Hindlimb muscle (tissue), 1 donor: ENCODE results near the gene ETS1. TPM values are rescaled to one million over a fixed set of nuclear protein-coding genes. Genes with fewer than 3 reads are reported as not detected.
A peak's percentile ranks its signal among the peaks of the same experiment; 100 is the strongest.

Experiments
- DNase-seq: peaks from one replicate; pipeline ENCODE4 v3.0.0-alpha.2; 2013
- polyA plus RNA-seq: library from polyadenylated mRNA; unstranded; fragments of 120-200 nt; gene quantifications from one replicate; pipeline ENCODE4 v1.2.1, GENCODE V29; 2013; ENCODE audit not compliant: insufficient read length

Gene ETS1
- polyA plus RNA-seq, 1 donor, result 52.4 TPM

DNA sequence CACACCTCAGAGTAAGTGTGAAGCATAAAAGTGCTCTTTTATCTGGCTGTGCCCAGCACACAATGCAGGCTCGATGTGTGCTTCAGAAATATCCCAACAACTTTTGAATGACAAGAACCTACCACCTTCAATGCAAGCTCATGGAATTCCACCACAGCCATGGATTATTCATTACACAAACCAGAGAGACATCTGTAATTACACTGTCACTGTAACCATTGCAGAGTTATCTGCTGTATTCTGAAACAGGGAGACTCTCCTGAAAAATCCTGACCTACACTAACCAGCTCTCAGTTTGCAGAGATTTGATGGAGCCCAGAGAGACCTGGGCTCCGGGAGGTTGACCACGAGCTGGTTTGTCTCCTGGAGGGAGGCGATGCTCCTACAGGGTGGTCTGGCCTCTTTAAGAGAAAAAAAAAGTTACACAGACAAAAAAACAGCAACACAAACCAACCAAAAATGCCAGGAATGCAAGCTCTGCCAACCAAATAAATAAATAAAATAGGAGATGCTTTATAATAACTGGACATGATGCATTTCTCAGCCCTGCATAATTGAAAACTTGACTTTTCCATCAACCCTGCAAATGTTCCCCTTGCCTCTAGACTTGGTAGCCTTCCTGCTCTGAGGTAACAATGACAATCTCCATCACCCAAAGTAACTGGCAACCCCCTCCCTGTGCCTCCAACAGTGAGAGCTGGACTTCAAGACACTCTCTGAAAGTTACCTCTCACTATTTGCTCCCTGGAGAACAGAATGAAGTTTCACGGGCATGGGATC, 69.7 kb downstream of the ETS1 start:
- DNase-seq, result no peak

DNA sequence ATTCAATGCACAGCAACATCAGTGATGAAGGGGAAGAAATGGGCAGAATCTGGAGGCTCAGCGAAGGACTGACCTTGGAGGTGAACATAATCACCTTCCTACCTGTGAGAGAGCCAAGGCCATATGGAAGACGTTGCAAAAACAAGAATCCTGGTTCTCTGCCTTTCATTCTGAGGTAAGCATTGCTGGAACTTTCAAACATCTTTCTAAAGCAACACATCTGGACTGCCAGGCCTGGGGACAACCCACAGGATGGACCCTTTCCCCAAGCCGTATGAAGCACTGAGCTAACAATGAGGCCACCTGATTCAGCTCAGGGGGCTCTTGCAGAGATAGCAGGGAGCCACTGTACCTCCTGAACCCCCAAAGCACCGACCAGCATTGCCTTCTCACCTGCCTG, 70.5 kb downstream of the ETS1 start:
- no peak for DNase-seq

DNA sequence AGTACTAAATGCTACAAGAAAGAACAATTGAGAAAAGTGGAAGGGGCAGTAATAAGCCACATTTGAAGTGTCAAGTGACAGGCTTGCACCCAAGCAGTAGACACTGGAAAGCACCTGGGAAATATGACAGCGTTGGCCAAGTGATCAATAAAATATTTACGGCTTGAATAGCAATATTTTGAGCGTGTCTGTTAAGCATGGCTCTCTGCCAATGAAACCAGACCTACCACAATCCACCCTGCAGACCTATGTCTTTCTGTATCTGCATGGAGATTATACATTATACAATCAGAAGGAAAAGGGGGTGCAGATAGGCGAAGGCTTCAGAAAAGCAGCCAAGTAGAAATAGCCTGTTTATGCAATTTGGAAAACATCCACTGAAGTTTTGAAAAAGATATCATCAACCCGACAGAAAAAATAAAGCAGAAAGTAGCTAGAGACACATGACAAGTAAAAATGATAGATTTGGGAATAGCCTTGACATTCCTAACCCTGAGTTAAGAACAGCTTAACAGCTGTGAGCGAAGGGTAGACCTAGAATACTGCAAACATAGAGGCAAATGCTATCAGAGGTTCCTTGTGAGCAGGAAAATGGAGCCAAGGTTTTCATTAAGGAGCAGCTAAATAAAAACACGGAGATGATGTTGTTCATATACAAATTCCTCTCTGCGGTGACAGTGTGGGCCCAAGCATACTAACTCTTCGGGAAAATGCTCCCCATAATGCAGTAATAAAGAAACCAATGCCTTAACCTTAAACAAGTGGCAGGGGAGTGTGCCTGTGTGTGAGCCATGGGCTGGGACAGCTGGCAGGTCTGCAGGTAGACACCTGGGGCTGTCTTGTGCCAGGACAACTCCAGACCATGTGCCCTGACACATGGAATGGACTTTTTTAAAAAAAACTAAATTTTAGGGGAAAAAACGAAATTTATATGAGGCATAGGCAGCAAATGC, 71.3 kb downstream of the ETS1 start:
- DNase-seq, result no peak

DNA sequence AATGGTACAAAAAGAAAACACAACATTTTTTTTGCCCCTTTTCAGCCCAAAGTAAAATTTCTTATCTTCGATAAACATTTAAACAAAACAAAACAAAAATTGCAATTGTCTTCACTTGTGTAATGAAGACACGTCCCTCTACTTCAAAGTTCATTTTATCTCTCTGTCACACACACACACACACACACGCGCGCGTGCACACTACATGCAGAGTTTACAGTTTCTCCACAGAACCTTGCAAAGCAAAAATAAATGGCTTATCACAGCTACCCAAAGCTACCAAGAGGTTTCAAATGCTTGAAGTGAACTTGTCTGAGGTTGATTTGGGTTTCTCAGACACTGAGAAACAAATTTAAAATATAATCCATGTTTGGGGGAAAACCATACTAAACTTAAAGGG, 72.3 kb downstream of the ETS1 start:
- no peak for DNase-seq

DNA sequence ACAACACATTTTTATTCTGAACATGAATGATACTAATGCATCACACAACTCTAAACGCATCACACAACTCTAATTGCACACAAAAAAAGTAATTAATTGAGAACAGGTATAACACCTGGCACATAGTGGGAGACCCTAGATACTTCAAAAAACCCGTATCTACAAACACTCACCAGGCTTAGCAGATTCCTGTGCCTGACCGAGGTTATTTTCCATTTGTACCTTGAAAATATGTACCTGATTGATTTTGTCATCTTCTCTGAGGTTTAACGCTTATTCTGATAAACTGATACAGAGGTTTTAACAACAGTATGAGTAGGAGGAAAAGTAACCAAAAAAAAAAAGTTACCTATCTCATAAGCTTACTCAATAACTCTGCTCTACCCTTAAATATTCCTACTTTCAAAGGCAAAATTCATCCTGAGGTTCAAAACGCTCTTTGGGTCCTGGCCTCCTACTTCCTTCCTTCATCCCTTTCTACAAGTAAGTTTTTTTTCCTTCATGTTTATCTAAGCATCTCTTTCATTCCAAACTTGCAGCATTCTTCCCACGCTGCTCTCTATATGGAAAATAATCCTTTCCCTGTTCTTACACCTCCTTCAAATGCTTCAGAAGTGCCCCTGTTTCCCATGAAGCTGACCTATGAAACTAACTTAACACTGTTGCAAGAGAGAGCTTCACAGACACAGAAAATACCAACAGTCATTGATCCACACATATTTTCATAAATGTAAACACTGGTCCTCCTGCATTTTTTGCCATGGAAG, 73.3 kb downstream of the ETS1 start:
- DNase-seq, result no peak

DNA sequence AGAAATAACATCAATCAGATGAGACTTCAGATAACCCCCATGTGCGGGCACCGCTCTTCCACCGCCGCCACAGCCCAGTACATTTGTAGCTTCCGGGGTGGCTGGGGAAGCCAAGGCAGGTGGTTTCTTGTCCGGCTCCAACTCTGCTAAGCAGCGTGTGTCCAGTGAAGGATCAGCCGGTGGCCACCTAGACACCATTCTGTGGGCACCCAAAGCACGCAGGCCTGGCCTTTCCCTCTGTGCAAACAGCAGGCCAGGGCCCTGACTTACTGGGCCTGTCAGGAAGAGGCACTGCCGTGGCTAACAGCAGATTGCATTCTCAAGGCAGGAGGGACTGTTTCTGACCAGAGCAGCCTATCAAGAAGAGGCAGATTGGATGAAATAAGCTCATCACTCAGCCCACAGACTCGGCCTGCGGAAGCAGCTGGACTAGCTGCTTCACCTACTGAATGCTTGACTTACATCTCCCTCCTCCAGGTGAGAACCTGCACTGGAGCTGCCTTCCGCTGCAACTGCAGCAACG, 74.8 kb downstream of the ETS1 start:
- no peak for DNase-seq

DNA sequence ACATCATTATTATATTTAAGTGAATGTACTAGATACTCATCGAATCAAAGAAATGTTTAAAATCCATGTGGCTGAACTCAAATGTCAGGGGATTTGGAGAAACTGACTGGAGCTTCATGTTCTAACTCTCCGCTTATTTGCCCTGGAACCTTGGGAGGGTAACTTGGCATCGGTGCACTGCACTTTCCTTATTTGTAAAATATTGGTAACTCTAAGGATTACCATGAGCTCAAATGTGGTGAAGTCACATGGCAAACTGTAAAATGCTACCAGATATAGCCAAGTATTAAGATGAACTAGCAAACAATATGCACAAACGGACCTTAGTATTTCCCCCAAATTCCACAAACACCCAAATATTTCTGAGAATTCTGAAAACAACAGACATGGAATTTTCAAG, 75.6 kb downstream of the ETS1 start:
- no peak for DNase-seq

DNA sequence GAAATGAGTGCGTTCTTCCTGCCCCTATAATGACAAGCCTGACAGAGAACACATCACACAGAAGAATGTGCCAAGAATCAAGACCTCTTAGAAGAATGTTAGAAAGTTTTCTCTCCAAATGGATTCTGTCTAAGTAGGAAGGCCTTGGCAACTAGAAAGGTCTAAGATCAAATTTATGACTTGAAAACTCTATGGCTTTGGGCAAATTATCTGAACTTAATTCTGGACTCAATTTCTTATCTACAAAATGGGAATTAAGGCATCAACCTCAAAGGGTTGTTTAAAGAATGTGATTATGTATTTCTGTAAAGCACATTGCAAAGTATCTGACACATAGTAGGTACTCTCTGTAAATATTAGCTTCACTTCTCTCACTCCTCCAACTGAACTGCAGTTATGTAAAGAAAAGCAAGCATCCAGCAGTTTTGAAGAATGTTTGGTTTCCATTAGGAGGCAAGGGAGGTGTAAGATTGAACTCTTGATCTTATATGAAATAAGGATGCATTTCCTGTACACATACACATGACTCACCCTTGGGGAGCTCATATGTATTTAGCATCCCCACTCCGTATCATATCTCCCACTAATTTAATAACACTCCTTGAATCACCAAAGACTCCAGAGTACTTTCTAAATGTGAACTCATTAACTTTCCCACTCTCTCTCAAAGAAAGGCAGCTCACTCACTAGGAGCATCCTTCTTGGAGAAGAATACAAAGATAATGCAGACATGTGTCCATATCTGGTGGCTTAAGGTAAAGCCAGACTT, 77.6 kb downstream of the ETS1 start:
- no peak for DNase-seq

DNA sequence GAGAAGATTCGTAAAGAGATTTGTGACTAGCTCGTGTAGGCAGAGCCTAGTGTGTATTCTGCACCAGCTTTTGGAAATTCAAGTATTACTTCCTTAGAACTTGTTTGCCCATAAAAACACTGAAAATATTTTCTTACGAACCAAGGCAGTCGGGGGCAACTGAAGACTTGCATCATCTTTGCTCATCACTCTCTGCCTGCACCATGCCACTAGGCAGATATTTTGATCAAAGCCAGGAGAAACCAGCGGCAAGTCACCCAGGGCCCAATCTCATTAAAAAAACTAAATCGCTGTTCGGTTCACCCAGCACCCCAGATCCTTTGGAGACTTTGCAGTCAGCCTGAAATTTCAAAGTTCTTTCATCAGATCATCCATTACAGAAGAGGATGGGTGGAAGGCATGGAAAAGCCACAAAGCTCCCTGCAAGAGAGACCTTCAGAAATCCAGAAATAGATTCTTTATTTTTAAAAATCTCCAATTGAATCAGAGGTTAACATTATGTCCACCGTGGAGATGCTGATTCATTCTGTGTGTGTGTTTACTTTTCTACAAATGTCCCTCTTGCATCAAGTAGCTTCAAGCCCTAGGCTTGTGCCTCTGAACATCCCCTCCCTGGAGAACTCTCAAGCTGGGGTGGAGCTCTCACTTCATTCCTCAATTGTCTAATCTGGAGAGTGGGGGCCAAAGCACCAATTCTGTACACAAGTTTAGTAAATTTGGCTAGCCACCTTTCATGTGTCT, 78.4 kb downstream of the ETS1 start:
- no peak for DNase-seq

DNA sequence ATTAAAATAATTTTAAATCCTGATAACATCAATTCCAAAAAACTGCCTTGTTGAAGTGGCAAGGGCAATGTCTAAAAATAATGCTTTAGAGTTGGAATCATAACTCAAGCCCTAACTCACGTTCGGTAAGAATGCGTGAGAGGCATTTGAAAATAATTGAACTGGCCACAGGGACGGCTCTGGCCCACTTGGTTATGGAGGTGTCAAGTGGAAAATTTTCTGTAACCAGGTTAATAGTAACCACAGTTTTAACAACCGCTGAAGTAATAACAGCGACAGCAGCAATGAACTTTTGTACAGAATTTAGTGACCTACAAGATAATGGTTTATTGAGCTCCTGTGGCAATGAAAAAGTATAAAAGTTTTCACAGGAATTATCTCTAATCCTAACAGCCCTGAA, 79.4 kb downstream of the ETS1 start:
- DNase-seq, result no peak

DNA sequence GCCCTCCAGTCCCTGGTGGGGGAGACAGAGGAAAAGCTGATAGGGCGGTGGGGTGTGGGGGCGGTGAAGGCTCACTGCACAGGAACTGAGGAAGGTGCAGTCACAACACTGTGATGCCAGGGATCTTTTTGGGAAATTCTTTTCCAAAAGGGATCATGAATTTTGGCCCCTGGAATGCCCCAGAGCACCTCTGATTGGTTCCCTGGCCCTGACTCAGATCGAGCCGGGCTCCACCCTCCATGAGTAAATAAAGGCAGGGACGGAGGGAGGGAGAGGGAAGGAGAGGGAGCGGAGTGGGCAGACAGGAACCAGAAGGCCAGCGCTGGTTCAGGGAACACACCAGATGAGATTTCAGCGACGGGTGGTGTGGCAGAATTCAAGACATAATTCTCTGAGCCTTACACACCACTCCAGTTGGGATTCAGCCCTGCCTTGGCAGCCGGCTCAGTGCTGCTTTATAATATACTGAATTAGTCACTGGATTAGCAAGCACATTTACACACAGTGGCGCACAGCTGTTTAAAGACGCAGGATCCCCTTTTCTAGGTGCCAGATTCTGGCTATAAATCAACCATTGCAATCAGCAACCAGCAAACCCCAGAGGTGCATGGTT, 80.3 kb downstream of the ETS1 start:
- DNase-seq, result peak; percentile 77

DNA sequence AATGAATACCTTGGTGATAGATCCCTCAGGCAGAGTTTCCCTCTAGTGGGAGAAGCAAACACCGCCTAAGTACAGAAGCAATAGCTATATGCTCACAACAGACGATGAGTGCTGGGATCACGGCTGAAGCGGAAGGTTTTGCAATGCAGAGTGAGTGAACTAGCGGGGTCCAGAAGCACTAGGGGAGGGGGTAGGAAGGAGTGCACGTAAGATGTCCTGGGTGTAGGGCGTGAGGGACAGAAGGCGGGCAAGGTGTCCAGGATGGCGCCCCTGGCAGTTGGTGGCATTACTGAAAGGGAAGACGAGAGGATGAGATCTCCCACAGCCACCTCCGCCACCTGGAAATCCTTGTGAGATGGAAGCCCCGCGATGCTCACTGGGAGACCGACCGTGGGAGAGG, 81.0 kb downstream of the ETS1 start:
- no peak for DNase-seq

DNA sequence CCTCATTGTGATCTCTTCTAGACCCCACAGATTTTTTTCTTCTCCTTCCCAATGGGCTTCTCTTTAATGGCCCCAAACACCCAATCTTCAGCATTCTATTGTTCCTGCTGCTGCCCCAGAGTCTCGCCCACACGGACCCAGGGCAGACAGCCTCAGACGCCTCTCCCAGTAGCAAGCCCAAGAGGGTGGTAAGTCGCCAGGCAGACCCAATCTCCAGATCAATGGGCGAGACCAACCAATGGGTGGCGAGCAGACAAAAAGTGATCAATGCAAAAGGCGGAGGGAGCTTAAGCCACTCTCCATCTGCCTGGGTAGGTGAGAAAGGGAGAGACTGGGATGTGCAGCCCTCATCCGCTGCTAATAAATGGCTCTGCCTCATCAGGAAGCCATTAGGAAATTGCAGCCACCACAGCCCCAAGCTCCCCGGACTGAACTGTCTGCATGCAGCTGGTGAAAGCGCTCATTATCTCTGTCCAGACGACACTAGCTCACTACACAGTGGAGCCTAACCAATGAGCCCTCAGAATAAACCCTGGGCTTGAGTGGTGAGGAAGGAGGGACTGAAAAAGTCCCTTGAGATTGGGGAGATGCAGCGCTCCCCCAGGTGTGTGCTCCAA, 81.8 kb downstream of the ETS1 start:
- DNase-seq, result no peak

DNA sequence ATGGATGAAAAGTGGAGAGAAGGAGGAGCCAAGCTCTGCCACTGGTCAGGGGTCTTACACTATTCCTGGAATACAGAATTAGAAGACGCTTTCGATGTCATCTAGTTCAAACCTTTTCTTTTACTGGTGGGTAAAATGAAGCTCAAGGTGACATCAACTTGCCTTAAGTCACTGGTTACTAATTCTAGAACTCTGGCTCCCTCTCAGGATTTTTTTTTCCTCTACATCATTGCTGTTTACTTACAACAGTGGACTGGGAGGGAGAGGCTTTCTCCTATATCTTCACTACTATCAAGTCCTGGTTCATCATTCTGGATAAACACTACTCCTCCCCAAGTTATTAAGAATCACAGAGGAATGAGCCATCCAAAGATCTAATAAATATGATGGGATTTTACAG, 82.9 kb downstream of the ETS1 start:
- DNase-seq, result no peak

DNA sequence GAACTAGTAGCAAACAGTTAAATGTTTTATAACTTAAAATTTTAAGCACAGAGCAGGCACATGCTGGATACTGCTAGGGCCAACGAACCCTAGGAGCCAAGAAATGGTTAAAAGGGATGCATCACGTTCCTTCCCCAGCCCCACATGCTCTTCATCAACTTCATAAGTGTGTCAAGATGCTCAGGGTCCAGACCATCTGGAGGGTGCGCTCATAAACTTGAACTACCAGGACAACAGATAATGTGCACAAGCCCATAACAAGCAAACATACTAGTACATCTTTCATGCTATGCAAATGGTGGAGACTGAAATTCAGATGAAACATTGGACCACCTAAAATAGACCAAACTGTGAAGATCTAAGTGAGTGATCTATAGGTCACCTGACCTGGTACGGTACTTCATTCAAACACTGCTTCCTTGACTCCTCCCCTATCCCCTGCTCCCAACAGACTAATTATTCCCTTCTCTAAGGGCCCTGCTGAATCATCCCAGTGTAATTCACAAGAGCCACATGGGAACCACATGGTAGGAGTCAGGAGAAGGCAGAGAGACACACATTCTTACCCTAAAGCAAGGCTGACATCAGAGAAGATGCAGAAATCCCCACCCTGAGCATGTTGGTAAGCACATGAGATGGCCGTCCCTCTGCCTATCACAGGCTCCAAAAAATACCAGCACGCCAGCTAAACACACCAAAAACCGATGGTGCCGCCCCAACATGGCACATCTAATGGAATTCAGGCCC, 83.9 kb downstream of the ETS1 start:
- no peak for DNase-seq

DNA sequence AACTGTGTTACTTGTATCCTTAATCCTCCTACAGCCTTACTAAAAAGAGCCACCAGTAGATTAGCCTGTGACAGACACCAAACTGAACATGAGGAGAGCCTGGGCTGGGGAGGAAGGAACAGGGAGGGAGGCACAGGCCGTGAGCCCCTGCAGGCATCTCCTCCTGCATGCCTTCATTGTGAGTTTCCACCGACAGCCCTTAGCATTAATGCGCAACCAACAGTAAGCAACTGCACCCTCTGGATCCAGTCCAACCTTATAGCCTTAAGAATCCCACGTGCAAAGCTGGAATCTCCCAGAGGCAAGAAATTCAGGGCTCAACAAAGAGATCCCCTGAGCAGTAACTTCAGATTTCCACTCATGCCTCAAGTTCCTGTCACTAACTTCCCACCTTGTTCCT, 84.6 kb downstream of the ETS1 start:
- no peak for DNase-seq

DNA sequence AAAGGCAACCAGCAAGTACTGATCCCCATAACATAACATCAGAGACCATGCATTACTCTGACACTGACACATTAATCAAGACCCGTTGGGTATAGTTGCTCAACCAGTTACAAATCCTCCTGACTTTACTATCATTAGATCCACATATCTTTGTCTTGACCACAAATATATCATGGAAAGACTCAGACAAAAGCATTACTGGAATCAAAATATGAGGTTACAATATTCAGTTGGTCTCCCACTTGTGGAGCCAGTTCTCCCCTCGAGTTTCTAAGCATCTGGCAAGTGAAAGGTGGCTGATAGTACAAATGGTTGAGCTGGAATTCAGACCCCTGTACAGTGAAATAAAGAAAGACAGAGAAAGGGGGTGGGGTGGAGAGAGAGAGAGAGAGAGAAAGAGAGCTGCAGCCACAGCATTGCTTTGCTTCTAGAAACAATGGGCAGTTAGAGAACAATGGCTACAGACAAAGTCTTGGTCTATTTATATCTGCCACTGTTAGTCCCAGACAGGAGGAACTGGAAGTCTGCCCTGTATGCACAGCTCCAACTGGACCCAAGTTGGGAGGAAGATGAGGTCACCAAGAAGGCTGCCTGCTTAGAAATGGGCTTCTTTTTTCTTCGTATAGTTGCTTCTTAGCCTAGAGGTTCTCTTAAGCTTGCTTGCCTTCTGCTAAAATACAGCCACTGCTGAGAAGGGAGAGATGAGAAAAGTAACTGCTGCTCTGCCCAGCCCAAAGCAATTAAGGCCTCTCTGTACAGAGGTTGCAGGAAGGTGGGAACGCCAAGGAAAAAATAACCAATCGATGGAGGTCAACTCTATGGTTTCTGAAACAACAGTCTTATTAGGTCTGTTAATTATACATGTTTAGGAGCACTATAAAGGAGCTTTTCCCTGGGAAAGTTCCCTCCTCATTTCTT, 85.5 kb downstream of the ETS1 start:
- DNase-seq, result no peak

DNA sequence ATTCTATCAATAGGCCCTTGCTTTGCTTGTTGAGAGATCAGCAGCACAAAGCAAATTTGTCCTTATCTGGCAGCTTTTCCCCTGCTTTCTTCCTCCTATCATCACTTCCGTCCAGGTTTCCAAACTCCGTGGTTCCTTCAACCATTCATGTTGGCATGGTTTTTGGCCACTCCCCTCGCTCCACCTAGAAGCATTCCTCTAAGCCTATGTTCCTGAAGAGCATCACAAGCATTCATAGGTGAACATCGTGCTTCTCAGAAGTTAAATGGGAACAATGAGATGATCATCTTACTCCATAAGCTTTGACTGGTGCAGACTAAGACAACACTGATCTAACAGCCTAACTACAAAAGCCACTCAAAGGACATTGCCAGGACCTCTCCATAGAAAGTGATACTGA, 86.3 kb downstream of the ETS1 start:
- no peak for DNase-seq
